HG02973 (cell line): ENCODE results near the gene SELPLG.
"Not testable (repeated sequence)": the region's sequence is repeated elsewhere in the genome, so short reads cannot be mapped to it uniquely, and the experiment has no call there.

Source experiments
- ATAC-seq: cut with Tn5 transposase; IDR thresholded peaks from one replicate; pipeline ENCODE4 v1.9.1; 2021; ENCODE audit warnings: moderate library complexity; ENCODE audit not compliant: unreplicated experiment

SELPLG gene

GRCh38 chr12:108656247-108656646 lies 22.6 kb upstream of the SELPLG start:
- ATAC-seq = not testable (repeated sequence)

GRCh38 chr12:108655812-108656175 lies 22.1 kb upstream of the SELPLG start:
- not testable (repeated sequence) for ATAC-seq

GRCh38 chr12:108654622-108655021 lies 20.9 kb upstream of the SELPLG start:
- ATAC-seq = not testable (repeated sequence)

- ATAC-seq = no peak
Measured at GRCh38 chr12:108653922-108654321, 20.2 kb upstream of the SELPLG start.

- ATAC-seq = no peak
Measured at GRCh38 chr12:108653082-108653516, 19.4 kb upstream of the SELPLG start.

GRCh38 chr12:108650083-108650482 lies 16.4 kb upstream of the SELPLG start:
- no peak for ATAC-seq

- ATAC-seq = no peak
Measured at GRCh38 chr12:108649669-108650068, 16.0 kb upstream of the SELPLG start.

GRCh38 chr12:108649126-108649525 lies 15.4 kb upstream of the SELPLG start:
- no peak for ATAC-seq

GRCh38 chr12:108648371-108648770 lies 14.7 kb upstream of the SELPLG start:
- no peak for ATAC-seq

- no peak for ATAC-seq
Measured at GRCh38 chr12:108647585-108648287, 14.0 kb upstream of the SELPLG start.

- no peak for ATAC-seq
Measured at GRCh38 chr12:108646600-108647579, 13.2 kb upstream of the SELPLG start.

- no peak for ATAC-seq
Measured at GRCh38 chr12:108645686-108646599, 12.2 kb upstream of the SELPLG start.

- no peak for ATAC-seq
Measured at GRCh38 chr12:108644811-108645120, 11.1 kb upstream of the SELPLG start.

- ATAC-seq = no peak
Measured at GRCh38 chr12:108643941-108644810, 10.5 kb upstream of the SELPLG start.

GRCh38 chr12:108642899-108643654 lies 9.4 kb upstream of the SELPLG start:
- ATAC-seq = no peak

GRCh38 chr12:108642269-108642870 lies 8.7 kb upstream of the SELPLG start:
- no peak for ATAC-seq

- ATAC-seq = no peak
Measured at GRCh38 chr12:108641446-108642268, 8.0 kb upstream of the SELPLG start.

GRCh38 chr12:108640802-108641445 lies 7.2 kb upstream of the SELPLG start:
- ATAC-seq = no peak
